OCI-LY3 (cell line): ENCODE results near the gene USH2A.

ENCODE experiments used
- H2AFZ ChIP-seq: fragments of 200-600, 300-600 bp; shearing (Covaris generic); 2 replicates; pipeline ENCODE4 v1.6.0; 2014; ENCODE audit warnings: antibody characterized with exemption, low read depth, low read length
- H3K27ac ChIP-seq: fragments of 200-600, 300-600 bp; sonication (generic); 2 replicates; pipeline ENCODE4 v1.5.1; 2014; ENCODE audit warnings: mild to moderate bottlenecking, low read length, moderate library complexity, mixed read lengths
- H3K27me3 ChIP-seq: fragments of 200-600, 300-600 bp; sonication (generic); 2 replicates; pipeline ENCODE4 v1.6.1; 2014; ENCODE audit warnings: low read depth, low read length, mixed read lengths
- H3K36me3 ChIP-seq: fragments of 200-600, 300-600 bp; sonication (generic); replicated peaks from 2 replicates; pipeline ENCODE3; 2014; ENCODE audit warnings: low read depth, low read length, mixed read lengths
- H3K4me1 ChIP-seq: fragments of 300-600, 200-600 bp; sonication (generic); 2 replicates; pipeline ENCODE4 v1.6.1; 2014; ENCODE audit warnings: low read length, mixed read lengths
- H3K4me2 ChIP-seq: fragments of 200-600, 300-600 bp; sonication (generic); 2 replicates; pipeline ENCODE4 v1.6.1; 2014; ENCODE audit warnings: low read length, mixed read lengths
- H3K4me3 ChIP-seq: fragments of 300-600, 200-600 bp; sonication (generic); 2 replicates; pipeline ENCODE4 v1.5.1; 2014; ENCODE audit warnings: antibody characterized with exemption, mild to moderate bottlenecking, low read length, moderate library complexity
- H3K79me2 ChIP-seq: fragments of 300-600, 200-600 bp; shearing (Covaris generic); 2 replicates; pipeline ENCODE4 v1.6.1; 2014; ENCODE audit warnings: mild to moderate bottlenecking, low read length, mixed read lengths
- H3K9ac ChIP-seq: fragments of 300-600, 200-600 bp; shearing (Covaris generic); 2 replicates; pipeline ENCODE4 v1.6.0; 2014; ENCODE audit warnings: mild to moderate bottlenecking, low read length, moderate library complexity
- H3K9me3 ChIP-seq: fragments of 200-600, 300-600 bp; shearing (Covaris generic); 2 replicates; pipeline ENCODE4 v1.6.1; 2014; ENCODE audit warnings: low read length, mixed read lengths; ENCODE audit not compliant: insufficient read depth
- H4K20me1 ChIP-seq: fragments of 200-600, 300-600 bp; sonication (generic); 2 replicates; pipeline ENCODE4 v1.6.1; 2016; ENCODE audit warnings: low read length, mixed read lengths; ENCODE audit not compliant: insufficient read depth
- CTCF ChIP-seq: fragments of 200-600, 300-600 bp; sonication (generic); IDR thresholded peaks from 2 replicates; pipeline ENCODE4 v1.5.1; 2014; ENCODE audit warnings: antibody characterized with exemption, low read length, low read depth
- EZH2phosphoT487 ChIP-seq: fragments of 200-600 bp; shearing (Covaris generic); IDR thresholded peaks from 2 replicates; pipeline ENCODE4 v1.6.1; 2018; ENCODE audit warnings: antibody characterized with exemption, mixed run types, low read depth

Gene USH2A

DNA sequence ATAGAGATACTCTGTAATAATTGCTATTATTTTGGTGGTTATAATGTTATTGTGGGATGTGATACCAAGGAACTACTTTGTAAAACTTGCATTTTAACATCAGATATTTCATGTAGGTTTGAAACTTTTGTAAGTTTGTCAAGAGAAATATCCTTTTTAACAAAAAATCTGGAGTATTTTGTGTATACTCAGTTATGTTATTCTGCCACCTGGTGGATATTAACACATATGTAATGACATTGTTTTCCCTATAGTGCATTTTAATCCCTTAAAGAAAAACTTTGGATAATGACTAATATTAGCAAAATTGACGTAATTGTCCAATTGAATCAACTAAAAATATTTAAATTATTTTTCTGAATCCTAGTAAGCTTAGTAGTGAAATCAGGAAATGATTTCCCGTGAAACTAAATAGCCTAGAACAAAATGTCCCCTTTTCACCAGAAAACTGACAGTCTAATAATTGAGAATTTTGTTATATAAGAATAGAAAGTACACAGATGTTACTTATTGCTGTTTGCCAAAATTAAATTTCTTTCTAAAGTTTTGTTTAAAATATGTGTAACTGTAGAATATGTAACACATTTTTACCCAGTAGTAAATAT is 816.6 kb downstream of the USH2A start:
- Histone ChIP-seq H3K36me3 (peaks cover 23% of the 10 kb centered on the region), H2AFZ (no peak overlapping the region), H4K20me1 (0 out of 2 replicates have a peak, but pooled peaks cover 5% of the 10 kb centered on the region), H3K4me3 (no peak overlapping the region), H3K4me2 (no peak overlapping the region), H3K27me3 (no peaks in the 10 kb centered on the region), H3K27ac (no peak overlapping the region), H3K4me1 (no peaks in the 10 kb centered on the region), H3K9me3 (no peaks in the 10 kb centered on the region), H3K9ac (no peak overlapping the region), H3K79me2 (no peaks in the 10 kb centered on the region)
- TF ChIP-seq EZH2phosphoT487 (no peak), CTCF (peak; percentile 79)

DNA sequence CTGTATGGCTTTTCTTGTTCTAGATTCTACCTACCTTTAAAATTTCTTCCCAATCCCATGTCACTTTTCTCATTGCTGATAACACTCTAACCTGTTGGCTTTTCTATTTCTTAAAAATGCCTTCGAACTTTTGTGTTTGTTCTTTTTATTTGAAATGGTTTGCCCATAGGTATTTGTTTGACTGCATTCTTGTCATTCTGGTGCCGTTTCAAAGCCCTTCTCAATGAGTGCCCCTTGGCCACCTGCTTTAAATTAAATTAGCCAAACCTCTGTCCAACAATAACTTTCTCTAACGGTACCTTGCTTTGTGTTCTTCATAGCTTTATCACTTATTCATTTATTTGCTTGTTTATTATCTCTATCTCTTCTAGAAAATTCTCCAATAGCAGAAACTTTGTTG is 817.2 kb downstream of the USH2A start:
- Histone ChIP-seq H3K4me3 (no peak overlapping the region), H3K4me1 (no peaks in the 10 kb centered on the region), H3K9me3 (no peaks in the 10 kb centered on the region), H3K27me3 (no peaks in the 10 kb centered on the region), H3K79me2 (no peaks in the 10 kb centered on the region), H3K4me2 (no peak overlapping the region), H4K20me1 (0 out of 2 replicates have a peak, but pooled peaks cover 5% of the 10 kb centered on the region), H3K9ac (no peak overlapping the region), H3K36me3 (peaks cover 25% of the 10 kb centered on the region), H2AFZ (no peak overlapping the region), H3K27ac (no peak overlapping the region)
- no peak for TF ChIP-seq EZH2phosphoT487
- no peak for TF ChIP-seq CTCF

DNA sequence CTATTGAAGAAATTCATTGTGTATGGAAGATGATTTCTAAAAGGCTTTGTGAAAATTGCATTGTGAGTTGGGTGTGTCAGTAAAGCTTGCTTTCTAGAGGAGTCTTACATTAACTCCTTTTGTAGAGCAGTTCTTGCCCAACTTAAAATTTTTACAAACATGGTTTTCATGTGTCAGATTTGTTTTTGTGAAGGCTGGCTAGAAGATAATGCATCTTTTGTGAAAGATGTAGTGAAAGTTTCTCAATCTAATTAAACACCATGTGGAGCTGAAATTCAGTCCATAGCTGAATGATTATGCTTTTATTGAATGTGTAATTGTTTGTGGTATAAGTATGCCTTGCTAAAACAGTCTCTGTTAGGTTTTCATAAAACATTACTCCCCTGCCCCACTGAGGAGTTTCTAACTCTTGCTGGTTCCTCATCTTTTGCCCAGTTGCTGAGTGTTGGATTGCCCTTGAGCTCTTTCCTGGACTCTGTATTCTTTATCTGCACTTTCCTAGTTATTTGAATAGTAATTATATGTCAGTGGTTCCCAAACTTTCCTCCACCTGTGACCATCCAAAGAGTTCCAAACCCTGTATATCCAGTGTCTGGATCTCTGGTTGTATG is 818.1 kb downstream of the USH2A start:
- H3K36me3 ChIP-seq, result peaks cover 25% of the 10 kb centered on the region
- H3K4me3 ChIP-seq, result no peak overlapping the region
- TF ChIP-seq CTCF (no peak), EZH2phosphoT487 (no peak)
- H2AFZ ChIP-seq, result no peak overlapping the region
- no peak overlapping the region for H3K27ac ChIP-seq
- no peak overlapping the region for H3K4me2 ChIP-seq
- H4K20me1 ChIP-seq, result 0 out of 2 replicates have a peak, but pooled peaks cover 5% of the 10 kb centered on the region
- H3K9ac ChIP-seq, result no peak overlapping the region
- H3K9me3 ChIP-seq, result no peaks in the 10 kb centered on the region
- H3K79me2 ChIP-seq, result no peaks in the 10 kb centered on the region
- H3K4me1 ChIP-seq, result no peaks in the 10 kb centered on the region
- H3K27me3 ChIP-seq, result no peaks in the 10 kb centered on the region

- no peaks in the 10 kb centered on the region for H3K9me3 ChIP-seq
- H3K36me3 ChIP-seq, result peaks cover 15% of the 10 kb centered on the region
- no peak overlapping the region for H3K27ac ChIP-seq
- no peaks in the 10 kb centered on the region for H3K79me2 ChIP-seq
- no peak overlapping the region for H2AFZ ChIP-seq
- no peaks in the 10 kb centered on the region for H3K27me3 ChIP-seq
- no peak overlapping the region for H3K4me3 ChIP-seq
- TF ChIP-seq CTCF, result no peak
- TF ChIP-seq EZH2phosphoT487, result no peak
- no peak overlapping the region for H3K9ac ChIP-seq
- H3K4me1 ChIP-seq, result no peaks in the 10 kb centered on the region
- H4K20me1 ChIP-seq, result 0 out of 2 replicates have a peak, but pooled peaks cover 5% of the 10 kb centered on the region
- H3K4me2 ChIP-seq, result no peak overlapping the region
Measured at GRCh38 chr1:215603319-215603718, 819.9 kb downstream of the USH2A start.
